ENCODE data around the gene UST. TPM values are rescaled to one million over a fixed set of nuclear protein-coding genes. Genes with fewer than 3 reads are reported as not detected.

Gene UST
- total and polyA plus RNA-seq, 4 donors: 0.24 to 2.7 (median 0.87) TPM

DNA sequence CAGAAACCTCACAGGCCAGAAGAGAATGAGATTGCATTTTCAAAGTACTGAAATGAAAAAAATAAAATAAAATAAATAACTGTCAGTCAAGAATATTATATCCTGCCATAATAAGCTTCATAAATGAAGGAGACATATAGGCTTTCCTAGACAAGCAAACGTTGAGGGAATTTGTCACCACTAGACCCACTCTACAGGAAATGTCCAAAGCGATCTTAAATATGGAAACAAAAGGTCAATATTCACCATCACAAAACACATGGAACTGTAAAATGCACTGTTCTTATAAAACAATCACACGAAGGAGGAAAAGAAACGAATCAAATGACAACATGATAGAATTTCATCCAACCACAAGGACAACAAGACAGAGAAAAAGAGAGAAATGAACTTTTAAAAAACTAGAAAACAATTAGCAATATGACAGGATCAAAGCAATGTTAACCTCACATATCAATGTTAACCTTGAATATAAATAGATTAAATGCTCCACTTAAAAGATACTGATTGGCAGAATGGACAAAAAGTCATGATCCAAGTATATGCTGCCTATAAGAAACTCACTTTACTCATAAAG is 352.0 kb downstream of the UST start:
- Histone ChIP-seq H3K4me3 (ENCODE audit: low read depth in 1 of 3, low read length in 3 of 3) (no peak overlapping the region), H3K4me1 (ENCODE audit: control insufficient read depth in 4 of 4, insufficient read depth in 4 of 4, low read length in 3 of 4) (no peaks in the 10 kb centered on the region), H3K27ac (ENCODE audit: low read depth in 1 of 2, low read length in 2 of 2) (no peak overlapping the region), H3K36me3 (ENCODE audit: control insufficient read depth in 4 of 4, insufficient read depth in 3 of 4, low read depth in 1 of 4, low read length in 3 of 4) (no peaks in the 10 kb centered on the region), H3K27me3 (ENCODE audit: control insufficient read depth in 4 of 4, insufficient read depth in 4 of 4, low read length in 3 of 4) (no peaks in the 10 kb centered on the region), H3K9me3 (ENCODE audit: control insufficient read depth in 4 of 4, low read length in 3 of 4) (peaks cover 0 to 6% (median 0%) of the 10 kb centered on the region in 4 donors), H3K9ac (ENCODE audit: low read depth in 1 of 2, low read length in 2 of 2) (no peak overlapping the region)
- TF ChIP-seq NR2F2 (IDR thresholded peaks at IDR 0.05): no peak
- TF ChIP-seq, protein P1, sequence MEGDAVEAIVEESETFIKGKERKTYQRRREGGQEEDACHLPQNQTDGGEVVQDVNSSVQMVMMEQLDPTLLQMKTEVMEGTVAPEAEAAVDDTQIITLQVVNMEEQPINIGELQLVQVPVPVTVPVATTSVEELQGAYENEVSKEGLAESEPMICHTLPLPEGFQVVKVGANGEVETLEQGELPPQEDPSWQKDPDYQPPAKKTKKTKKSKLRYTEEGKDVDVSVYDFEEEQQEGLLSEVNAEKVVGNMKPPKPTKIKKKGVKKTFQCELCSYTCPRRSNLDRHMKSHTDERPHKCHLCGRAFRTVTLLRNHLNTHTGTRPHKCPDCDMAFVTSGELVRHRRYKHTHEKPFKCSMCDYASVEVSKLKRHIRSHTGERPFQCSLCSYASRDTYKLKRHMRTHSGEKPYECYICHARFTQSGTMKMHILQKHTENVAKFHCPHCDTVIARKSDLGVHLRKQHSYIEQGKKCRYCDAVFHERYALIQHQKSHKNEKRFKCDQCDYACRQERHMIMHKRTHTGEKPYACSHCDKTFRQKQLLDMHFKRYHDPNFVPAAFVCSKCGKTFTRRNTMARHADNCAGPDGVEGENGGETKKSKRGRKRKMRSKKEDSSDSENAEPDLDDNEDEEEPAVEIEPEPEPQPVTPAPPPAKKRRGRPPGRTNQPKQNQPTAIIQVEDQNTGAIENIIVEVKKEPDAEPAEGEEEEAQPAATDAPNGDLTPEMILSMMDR (IDR thresholded peaks at IDR 0.05; ENCODE audit: low read depth, low read length, missing input control): no peak
- TF ChIP-seq, protein P2, sequence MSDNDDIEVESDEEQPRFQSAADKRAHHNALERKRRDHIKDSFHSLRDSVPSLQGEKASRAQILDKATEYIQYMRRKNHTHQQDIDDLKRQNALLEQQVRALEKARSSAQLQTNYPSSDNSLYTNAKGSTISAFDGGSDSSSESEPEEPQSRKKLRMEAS (IDR thresholded peaks at IDR 0.05): no peak
- no peak for TF ChIP-seq HNF4G (IDR thresholded peaks at IDR 0.05)
- no peak for TF ChIP-seq TAF1 (conservative IDR thresholded peaks at IDR 0.05)
- no peak for TF ChIP-seq YY1 (IDR thresholded peaks at IDR 0.05)
- TF ChIP-seq EGR1 (IDR thresholded peaks at IDR 0.05; ENCODE audit: low read depth in 2 of 2): no peak
- TF ChIP-seq RAD21 (IDR thresholded peaks at IDR 0.05): no peak
- no peak for TF ChIP-seq SP1 (IDR thresholded peaks at IDR 0.05)
- TF ChIP-seq, protein P3, sequence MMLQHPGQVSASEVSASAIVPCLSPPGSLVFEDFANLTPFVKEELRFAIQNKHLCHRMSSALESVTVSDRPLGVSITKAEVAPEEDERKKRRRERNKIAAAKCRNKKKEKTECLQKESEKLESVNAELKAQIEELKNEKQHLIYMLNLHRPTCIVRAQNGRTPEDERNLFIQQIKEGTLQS (IDR thresholded peaks at IDR 0.05): no peak
- no peak for TF ChIP-seq ZBTB33 (IDR thresholded peaks at IDR 0.05)
- TF ChIP-seq, protein P4, sequence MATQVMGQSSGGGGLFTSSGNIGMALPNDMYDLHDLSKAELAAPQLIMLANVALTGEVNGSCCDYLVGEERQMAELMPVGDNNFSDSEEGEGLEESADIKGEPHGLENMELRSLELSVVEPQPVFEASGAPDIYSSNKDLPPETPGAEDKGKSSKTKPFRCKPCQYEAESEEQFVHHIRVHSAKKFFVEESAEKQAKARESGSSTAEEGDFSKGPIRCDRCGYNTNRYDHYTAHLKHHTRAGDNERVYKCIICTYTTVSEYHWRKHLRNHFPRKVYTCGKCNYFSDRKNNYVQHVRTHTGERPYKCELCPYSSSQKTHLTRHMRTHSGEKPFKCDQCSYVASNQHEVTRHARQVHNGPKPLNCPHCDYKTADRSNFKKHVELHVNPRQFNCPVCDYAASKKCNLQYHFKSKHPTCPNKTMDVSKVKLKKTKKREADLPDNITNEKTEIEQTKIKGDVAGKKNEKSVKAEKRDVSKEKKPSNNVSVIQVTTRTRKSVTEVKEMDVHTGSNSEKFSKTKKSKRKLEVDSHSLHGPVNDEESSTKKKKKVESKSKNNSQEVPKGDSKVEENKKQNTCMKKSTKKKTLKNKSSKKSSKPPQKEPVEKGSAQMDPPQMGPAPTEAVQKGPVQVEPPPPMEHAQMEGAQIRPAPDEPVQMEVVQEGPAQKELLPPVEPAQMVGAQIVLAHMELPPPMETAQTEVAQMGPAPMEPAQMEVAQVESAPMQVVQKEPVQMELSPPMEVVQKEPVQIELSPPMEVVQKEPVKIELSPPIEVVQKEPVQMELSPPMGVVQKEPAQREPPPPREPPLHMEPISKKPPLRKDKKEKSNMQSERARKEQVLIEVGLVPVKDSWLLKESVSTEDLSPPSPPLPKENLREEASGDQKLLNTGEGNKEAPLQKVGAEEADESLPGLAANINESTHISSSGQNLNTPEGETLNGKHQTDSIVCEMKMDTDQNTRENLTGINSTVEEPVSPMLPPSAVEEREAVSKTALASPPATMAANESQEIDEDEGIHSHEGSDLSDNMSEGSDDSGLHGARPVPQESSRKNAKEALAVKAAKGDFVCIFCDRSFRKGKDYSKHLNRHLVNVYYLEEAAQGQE (IDR thresholded peaks at IDR 0.05): no peak
- TF ChIP-seq FOXA1 (IDR thresholded peaks at IDR 0.05): no peak
- TF ChIP-seq JUND (IDR thresholded peaks at IDR 0.05): no peak
- no peak for TF ChIP-seq RXRA (IDR thresholded peaks at IDR 0.05)
- no peak for TF ChIP-seq FOXA2 (IDR thresholded peaks at IDR 0.05)
- no peak for TF ChIP-seq HNF4A (conservative IDR thresholded peaks at IDR 0.05)
- no peak for TF ChIP-seq GABPA (IDR thresholded peaks at IDR 0.05 in 1 of 2, conservative IDR thresholded peaks at IDR 0.05 in 1 of 2)
- 86% methylated on average over 4 of the region's 4 CpGs for WGBS
- DNase-seq (ENCODE audit: low spot score): no peak
